ENCODE measurements around the gene LUZP2.
"Not testable (repeated sequence)": the region's sequence is repeated elsewhere in the genome, so short reads cannot be mapped to it uniquely, and the experiment has no call there.

The LUZP2 gene

DNA sequence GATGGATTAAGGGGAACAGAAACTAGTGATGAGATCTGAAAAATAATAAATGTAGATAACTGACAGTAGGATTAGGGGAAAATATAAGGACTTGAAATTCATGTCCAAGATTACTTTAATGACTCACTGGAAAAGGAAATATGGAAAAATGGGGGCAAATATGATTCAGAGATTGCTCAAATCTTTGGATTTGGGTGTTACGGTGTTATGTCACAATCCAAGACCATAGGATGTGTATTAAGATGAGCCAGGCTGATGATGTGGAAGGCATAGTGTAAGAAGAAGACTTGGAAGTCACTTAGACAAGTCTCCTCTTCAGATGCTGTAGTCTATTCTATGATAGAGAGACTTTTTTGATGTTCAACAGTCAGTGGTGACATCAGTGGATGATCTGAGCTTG, 323.7 kb downstream of the LUZP2 start:
- DNase-seq (ENCODE audit: low read depth) = no peak

GRCh38 chr11:24828938-24829605, 332.2 kb downstream of the LUZP2 start:
- DNase-seq (ENCODE audit: low read depth) = no peak

- no peak for DNase-seq (ENCODE audit: low read depth)
These were observed 336.7 kb downstream of the LUZP2 start for GRCh38 chr11:24833573-24833972.

GRCh38 chr11:24837112-24837511, 340.3 kb downstream of the LUZP2 start:
- no peak for DNase-seq (ENCODE audit: low read depth)

DNA sequence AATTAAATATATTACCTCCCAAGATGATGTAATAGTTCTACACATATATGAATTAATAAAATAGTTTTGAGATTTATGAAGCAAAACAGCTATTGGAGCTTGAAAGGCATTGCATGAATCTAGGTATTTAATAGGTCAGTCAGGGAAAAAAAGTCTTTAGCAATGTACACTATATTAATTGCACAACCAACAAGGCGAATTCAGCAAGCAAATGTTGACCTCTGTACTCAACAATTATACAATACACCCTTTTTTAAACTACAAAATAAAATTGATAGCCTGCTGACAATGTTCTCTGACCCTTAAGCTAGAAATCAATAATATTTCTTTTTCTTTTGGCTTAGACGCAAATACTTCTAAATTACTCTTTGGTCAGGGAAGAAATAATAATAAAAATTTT, 345.5 kb downstream of the LUZP2 start:
- no peak for DNase-seq (ENCODE audit: low read depth)

DNA sequence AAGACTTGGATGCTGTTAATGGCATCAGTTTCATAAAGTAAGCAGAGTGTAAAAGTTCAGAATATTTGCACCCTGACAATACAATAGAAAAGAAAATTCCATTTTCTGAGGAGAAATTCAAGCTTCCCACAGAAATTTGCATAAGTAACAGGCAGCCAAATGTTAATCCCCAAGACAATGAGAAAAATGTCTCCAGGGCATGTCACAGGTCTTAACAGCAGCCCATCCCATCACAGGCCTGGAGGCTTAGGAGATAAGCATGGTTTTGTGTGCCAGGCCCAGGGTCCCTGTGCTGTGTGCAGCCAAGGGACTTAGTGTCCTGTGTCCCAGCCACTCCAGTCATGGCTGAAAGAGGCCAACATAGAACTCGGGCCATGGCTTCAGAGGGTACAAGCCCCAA, 347.6 kb downstream of the LUZP2 start:
- DNase-seq (ENCODE audit: low read depth) = no peak

DNA sequence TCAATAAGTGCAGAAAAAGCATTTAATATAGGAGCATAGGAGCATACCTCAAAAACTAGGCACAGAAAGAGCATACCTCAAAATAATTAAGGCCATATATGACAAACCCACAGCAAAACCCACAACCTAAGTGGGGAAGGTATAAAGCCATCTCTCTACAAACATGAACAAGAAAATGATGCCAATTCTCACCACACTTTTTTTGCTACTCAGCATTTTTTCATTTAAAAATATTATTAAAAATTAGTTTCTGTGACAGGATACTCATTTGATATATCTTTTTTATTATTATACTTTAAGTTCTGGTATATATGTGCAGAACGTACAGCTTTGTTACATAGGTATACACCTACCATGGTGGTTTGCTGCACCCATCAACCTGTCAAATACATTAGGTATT, 352.0 kb downstream of the LUZP2 start:
- no peak for DNase-seq (ENCODE audit: low read depth)

GRCh38 chr11:24855951-24856350, 359.1 kb downstream of the LUZP2 start:
- DNase-seq (ENCODE audit: low read depth) = no peak

DNA sequence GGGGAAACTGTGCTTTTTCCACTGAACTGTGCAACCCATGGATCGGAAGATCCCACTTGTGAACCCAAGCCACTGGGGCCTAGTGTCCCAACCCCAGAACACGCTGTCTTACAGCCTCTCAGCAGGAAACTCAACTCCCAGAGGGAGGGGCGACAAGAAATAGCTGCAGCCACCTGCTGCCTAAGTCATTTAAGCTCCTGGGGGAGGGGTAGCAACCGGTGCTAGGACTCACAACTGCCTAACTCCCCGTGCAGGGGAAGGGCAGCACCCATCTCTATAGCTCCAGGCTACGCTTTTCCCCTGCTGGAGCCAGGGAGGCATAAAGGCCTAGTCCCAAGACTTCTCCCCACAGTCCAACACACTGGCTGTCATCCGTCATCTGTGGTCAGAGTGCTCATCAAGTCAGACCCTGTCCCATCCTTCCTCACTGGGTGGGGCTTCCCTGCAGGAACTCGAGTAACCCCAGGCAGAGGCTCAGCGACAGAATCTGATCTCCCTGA, 363.0 kb downstream of the LUZP2 start:
- DNase-seq (ENCODE audit: low read depth) = no peak

GRCh38 chr11:24861440-24861839, 364.6 kb downstream of the LUZP2 start:
- DNase-seq (ENCODE audit: low read depth) = no peak

DNA sequence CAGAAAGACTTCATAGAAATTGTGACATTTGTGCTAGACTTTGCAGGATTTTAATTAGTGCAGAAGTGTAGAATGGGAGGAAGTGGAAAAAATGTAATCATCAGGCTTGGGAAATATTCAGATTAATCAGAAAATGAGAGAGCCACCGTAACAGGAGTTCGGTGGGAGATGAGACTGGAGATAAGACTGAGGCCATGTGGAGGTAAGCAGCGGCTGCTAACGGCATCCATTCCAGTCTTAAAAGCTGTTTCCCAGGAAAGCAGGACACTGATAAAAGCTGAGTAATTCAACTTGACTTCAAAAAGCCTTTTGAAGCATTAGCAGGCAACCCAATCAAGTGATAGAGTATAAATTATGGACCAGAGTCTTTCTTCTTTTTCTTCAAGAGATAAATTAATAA, 369.9 kb downstream of the LUZP2 start:
- DNase-seq (ENCODE audit: low read depth) = no peak

DNA sequence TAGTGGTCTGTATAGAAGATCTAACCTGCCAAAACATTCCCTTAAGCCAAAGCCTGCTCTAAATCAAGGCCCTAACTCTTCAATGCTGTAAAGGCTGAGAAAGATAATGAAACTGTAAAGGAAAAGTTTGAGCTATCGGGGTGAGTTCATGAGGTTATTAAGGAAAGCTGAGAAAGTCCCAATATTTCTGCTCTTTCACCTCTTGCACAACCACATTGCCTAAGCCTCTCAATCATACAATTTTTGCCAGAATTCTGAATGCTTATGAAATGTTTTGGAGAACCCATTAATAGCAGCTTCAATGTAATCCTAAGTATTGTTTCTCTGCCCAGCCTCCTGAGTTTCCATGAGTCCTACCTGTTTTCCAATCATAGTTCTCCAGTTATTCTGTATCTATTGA, 373.2 kb downstream of the LUZP2 start:
- DNase-seq (ENCODE audit: low read depth) = no peak

GRCh38 chr11:24872186-24872585, 375.3 kb downstream of the LUZP2 start:
- DNase-seq (ENCODE audit: low read depth) = no peak

GRCh38 chr11:24872651-24873311, 375.9 kb downstream of the LUZP2 start:
- no peak for DNase-seq (ENCODE audit: low read depth)

DNA sequence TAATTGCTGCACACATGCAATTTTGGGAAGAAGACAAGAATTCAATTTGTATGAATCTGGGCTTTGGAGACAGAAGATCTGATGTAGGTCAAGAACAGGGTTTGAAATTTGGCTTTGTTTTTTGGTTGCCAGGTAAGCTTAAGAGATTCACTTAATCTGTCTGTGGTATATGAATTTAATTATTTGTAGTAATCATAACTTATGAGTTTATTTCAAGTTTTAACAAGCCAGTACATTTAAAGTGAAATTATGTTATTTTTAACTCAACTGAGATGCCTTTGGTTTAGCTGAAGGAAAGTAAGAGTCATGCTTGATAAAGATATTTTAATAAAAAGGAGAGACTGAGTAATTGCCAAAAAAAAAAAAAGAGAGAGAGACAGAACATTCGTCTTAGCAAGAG, 384.1 kb downstream of the LUZP2 start:
- no peak for DNase-seq (ENCODE audit: low read depth)

DNA sequence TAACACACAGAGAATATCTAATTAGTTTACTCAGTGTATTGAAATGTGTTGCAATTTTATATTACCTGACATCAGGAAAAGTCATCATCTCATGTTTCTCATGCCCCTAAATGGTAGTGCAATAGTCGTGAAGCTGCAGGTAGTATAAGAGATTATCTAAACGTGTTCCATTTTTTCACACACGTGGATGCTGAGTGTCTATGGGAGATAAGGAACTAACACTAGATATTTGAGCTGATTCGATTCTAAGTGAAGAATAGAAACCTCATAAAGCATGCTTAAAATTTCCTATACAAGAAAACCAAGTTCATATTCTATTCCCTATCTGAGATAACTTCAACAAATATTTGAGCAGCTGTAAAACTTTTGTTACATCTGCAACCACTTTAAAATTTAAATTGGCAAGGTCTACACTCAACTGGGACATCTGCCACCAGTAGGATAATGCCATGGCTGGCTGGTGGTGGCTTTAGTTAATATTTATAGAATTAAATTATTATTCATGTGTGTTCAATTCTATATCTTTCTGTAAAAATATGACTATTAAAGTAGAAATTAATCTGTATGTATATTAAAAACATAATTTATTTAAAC, 388.8 kb downstream of the LUZP2 start:
- DNase-seq (ENCODE audit: low read depth) = no peak

GRCh38 chr11:24886880-24887619, 390.2 kb downstream of the LUZP2 start:
- no peak for DNase-seq (ENCODE audit: low read depth)

- DNase-seq (ENCODE audit: low read depth) = no peak
These were observed 393.6 kb downstream of the LUZP2 start for GRCh38 chr11:24890426-24890825.

DNA sequence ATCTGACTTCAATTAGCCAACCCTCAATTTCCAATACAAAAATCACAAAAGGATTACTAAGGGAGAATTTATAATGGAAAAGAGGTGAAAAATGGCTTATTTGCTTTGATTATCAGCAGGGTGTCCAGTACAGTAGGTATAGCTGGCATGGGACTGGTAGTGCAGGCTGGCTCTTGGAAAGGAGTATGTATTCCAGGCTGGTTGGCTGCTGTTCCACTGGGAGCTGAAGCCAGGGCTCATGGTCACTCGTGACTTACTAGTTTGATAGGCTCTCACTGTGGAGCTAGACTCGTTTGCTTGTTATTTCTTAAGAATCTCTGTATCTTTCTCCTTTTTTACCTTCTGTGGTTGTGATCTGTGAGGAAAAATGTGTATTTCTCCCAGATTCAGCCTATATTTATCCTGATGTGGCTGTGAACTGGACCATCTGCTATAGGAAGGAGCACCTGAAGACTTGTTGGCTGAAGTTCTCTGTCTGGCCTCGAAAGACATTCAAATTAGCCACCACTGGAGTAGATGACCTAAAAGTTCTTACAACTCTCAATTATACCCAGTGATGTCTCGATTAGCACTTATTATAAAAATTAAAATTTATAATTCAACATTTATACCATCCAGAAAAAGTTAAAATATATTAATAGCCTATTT, 395.1 kb downstream of the LUZP2 start:
- not testable (repeated sequence) for DNase-seq (ENCODE audit: low read depth)

DNA sequence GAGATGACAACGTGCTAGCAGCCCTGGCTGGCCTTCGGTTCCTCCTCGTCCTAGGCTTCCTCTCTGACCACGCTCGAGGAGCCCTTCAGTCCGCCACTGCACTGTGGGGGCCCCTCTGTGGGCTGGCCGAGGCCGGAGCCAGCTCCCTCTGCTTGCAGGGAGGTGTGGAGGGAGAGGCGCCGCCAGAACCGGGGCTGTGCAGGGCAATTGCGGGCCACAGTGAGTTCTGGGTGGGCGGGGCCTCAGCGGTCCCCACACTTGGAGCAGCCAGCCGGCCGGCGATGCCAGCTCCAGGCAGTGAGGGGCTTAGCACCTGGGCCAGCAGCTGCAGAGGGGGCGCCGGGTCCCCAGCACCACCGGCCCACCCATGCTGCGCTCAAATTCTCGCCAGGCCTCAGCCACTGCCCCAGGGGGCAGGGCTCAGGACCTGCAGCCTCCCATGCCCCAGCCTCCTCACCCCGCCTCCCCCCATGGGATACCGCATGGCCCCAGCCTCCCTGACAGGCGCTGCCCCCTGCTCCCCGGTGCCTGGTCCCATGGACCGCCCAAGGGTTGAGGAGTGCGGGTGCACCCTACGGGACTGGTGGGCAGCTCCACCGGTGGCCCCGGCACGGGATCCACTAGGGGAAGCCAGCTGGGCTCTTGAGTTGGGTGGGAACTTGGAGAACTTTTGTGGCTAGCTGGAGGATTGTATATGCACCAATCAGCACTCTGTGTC, 399.4 kb downstream of the LUZP2 start:
- no peak for DNase-seq (ENCODE audit: low read depth)

- no peak for DNase-seq (ENCODE audit: low read depth)
These were observed 403.7 kb downstream of the LUZP2 start for GRCh38 chr11:24900514-24900913.
